HG02938 (cell line): ENCODE results near the gene NCOR1.
A peak's percentile ranks its signal among the peaks of the same experiment; 100 is the strongest.

ENCODE experiments used
- ATAC-seq: cut with Tn5 transposase; IDR thresholded peaks from one replicate; pipeline ENCODE4 v1.9.1; 2021; ENCODE audit warnings: mild to moderate bottlenecking, moderate library complexity; ENCODE audit not compliant: unreplicated experiment

Gene NCOR1

GRCh38 chr17:16037636-16038035 lies 177.7 kb downstream of the NCOR1 start:
- no peak for ATAC-seq

- no peak for ATAC-seq
Measured at GRCh38 chr17:16036261-16036660, 179.1 kb downstream of the NCOR1 start.

DNA sequence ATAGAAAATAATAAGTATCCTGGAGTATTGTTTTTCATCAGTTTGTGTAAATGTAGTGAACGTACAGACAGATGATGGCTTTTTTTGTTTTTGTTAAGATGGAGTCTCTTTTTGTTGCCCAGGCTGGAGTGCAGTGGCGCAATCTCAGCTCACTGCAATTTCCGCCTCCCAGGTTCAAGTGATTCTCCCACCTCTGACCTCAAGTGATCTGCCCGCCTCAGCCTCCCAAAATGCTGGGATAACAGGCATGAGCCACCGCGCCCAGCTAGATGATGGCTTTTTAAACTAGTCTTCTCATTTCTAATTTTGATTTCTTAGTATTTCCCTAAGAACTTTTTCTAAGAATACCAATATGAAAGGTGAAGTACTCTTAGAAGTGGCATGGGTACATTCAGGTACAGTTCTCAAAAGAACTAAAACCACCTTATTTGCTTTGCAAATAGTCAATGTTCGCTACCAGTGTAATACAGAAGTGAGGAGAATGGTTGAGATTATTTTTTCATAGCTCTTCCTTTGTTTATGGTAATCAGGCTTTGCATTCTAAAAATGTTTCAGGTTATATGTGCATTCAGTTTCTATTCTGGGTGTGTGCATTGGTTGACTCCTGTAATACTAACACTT lies 181.5 kb downstream of the NCOR1 start:
- ATAC-seq = no peak

GRCh38 chr17:16027708-16028584 lies 187.4 kb downstream of the NCOR1 start:
- peak; percentile 86 for ATAC-seq

- no peak for ATAC-seq
Measured at GRCh38 chr17:16026895-16027294, 188.4 kb downstream of the NCOR1 start.

DNA sequence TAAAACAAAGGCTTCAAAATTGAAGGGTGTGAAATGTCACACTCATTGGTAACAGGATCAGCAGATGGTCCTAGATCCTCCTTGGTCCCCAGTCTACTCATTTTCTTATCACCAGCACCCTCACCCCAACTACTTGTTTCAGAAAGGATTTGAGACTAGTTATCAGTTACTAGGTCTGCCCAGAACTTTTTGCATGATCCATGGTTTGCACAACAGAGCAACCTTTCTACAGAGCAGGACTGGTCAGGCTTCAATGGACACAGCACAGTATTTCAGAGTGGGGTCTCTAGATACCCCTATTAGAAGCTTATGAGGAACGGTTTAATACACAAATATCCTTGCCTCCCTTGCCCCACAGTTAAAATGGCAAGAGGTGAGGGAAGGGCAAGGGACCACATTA lies 190.1 kb downstream of the NCOR1 start:
- ATAC-seq = no peak

- ATAC-seq = no peak
Measured at GRCh38 chr17:16023881-16024280, 191.5 kb downstream of the NCOR1 start.

- ATAC-seq = no peak
Measured at GRCh38 chr17:16019347-16019746, 196.0 kb downstream of the NCOR1 start.

DNA sequence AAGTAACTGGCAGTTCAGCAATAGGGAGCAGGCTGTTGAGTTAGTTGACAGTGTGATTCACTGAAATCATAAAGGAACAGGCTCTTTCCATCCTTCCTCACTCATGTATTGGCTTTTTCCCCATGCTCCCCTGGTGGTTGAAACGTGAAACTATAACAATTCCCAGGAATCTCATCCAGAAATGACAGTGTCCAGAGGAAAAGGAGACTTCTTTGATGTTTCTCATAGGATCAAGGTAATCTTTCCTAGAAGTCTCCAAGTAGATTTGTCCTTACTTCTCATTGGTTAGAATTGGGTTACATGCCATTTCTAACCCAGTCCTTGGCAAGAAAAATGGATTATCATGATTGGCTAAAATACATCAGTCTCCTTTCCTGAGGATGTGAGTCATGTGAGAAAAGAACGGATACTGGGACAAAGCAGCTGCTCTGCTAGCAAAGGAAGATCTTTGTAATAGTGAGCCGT lies 201.4 kb downstream of the NCOR1 start:
- no peak for ATAC-seq

- ATAC-seq = no peak
Measured at GRCh38 chr17:16007439-16007838, 207.9 kb downstream of the NCOR1 start.

DNA sequence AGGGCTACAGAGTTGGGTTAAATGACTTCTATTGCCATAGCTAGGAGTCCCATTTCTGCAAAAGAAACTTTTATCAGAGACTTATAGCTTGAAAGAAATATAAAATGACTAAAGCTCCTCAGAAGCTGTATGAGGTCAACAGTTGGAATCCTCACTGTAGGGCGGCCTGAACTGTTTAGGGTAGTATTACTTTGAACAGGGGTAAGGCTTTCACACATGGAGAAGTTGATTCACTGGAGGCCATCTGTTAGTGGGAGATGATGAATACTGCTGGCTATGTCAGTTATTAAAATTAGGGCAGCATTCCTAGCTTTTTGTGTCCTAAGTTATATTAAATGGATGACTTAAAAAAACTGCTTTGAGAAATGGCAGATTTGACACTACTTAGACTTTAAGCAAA lies 209.7 kb downstream of the NCOR1 start:
- no peak for ATAC-seq

DNA sequence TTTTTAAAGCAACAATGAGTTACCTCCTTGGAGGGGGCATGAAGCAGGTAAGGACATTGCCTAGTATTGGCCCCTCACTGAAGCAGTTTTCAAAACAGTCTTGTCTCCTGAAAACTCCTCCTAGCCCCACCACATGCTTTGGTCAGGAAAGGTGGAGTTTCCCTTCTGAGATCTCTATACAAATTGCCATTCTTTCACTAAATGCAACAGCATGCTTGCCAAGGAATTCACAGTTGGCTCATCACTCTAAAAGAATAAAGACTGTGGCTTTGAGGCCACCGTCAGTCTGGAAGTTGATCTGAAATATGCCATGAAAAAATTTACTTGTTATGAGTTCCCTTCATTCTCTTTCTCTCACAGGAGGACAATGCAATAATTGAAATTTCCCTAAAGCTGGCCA lies 211.5 kb downstream of the NCOR1 start:
- no peak for ATAC-seq

- ATAC-seq = no peak
Measured at GRCh38 chr17:16002708-16003260, 212.6 kb downstream of the NCOR1 start.

DNA sequence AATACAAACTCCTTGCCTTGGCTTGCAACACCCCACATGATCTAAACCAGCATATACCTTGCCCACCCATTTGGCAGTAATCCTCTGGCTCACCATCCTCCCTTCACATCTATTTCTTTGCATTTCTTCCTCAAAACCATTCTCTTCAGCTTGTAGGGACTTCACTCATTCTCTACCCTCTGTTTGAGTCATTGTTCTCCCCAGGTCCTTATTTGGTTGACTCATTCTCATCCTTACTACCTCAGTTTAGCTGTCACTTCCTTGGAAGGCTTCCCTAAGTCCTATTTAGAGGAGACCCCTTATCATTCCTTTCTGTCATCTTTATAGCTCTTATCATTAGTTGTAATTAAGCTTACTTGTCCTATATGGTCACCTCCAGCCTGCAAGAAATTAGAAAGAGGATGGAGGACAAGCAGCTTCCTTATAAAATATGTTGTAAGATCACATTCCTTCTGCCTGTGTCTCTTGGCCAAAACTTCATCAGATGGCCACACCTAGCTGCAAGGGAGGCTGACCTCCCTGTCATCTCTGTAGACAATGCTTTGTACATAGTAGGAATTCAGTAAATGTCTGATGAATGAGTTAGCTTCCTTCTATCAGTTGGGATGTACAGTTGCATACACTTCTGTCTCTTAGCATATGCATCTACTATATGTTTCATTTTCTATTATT lies 214.0 kb downstream of the NCOR1 start:
- no peak for ATAC-seq

DNA sequence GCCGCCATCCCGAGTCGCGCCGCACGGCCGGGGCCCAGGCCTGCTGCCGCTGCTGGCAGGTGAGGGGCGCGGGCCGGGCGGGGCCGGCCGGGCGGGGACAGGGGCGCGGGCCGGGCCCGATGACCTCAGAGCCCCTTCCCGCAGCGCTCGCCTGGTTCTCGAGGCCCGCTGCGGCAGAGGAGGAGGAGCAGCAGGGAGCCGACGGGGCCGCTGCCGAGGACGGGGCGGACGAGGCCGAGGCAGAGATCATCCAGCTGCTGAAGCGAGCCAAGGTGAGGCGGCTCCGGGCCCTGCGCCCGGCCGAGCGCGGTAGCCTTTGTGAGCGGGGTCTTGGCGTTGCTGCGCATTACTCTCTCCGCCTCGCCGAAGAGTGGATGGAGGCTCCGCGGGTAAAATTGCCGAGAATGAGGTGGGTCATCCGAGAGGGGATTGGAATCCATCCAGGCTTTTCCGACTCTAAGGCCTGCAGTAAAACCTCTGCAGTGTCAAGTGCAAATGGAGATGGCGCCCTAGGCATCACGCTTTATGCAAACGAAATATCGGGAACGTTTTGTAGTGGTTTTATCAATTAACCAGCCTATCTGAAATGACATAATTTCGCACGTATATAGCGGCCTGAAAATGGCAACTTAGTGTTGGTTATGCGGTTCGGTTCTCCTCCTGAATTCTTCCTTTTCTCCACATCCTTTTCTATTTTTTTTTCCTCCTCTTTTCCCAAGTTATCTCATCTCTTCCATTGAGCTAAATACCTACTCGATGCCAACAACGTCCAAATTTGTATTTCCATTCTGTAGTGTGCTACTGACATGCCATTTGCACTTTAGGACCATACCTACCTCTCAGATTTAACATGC lies 215.1 kb downstream of the NCOR1 start:
- ATAC-seq = peak; percentile 31

DNA sequence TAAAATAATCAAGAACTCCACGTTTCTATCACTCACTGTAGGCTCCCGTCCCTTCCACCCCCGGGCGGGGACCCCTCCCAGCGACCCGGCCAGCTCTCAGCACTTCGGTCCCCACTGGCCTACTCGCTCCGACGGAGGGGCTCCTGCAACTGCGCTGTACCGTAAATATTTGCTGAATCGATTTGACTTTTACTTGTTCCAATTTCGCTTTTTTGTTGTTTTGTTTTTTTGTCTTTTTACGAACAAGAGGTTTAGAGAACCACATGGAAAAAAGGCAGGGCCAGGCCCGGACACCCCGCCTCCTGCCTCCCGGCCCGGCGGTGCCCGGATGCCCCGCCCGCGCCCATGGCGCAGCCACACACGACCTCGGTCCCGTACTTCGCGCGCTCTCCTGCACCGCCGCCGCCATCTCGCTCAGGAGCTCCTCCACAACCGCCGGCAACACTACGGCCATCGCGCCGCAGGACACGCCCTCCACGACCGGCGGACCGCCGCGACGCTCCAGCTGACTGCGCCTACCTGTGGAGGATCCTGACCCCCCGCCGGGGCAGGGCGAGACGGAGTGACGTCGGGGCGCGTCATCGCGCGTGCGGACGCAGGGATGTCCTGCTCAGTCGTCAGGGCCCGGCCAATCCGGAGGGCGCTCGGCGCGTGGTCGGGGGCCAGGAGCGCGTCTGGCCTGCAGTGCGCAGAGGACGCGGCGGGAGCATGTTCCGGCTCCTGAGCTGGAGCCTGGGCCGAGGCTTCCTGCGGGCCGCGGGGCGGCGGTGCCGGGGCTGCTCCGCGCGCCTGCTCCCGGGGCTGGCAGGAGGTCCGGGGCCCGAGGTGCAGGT lies 216.0 kb downstream of the NCOR1 start, which contains the start of the genes TTC19 and ZSWIM7:
Gene TTC19 (plus strand): TSS at position 684 of the 833 bp plus-strand sequence. CDS start 25 bp downstream, at position 709.
Gene ZSWIM7 (minus strand): TSS at position 564 of the 833 bp plus-strand sequence. CDS start 110 bp downstream, at position 454.
- peak; percentile 88 for ATAC-seq

DNA sequence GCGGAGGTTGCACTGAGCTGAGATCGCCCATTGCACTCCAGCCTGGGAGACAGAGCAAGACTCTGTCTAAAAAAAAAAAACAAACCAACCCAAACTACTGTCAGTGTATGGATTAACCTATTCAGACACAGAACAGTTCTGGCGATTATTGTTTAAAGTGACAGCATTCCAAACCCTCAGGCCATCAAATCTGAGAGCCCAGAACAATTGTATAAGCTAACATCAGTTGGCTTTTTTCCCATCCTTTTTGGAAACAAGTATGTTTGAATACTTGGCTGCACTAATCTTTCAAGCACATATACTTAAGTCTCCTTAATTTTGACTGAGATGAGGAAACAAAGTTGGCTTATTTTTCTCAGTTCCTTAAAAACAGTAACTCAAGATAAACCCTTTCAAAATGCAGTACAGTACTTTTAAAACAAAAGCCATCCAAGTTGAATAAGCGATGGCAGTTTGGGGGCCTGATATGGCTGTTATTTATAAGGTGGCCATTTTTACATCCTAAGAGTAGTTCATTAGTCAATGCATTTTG lies 217.2 kb downstream of the NCOR1 start:
- no peak for ATAC-seq

- no peak for ATAC-seq
Measured at GRCh38 chr17:15996322-15996721, 219.0 kb downstream of the NCOR1 start.
